Measurements from ENCODE around the gene ITGAE.

The ITGAE gene

GRCh38 chr17:3712811-3713463 lies 88.1 kb downstream of the ITGAE start:
- H3K27ac ChIP-seq (ENCODE audit: extremely low read depth, low read depth, low read length), result no peak overlapping the region
- H3K4me1 ChIP-seq (ENCODE audit: control insufficient read depth, insufficient read depth, low read length), result no peaks in the 10 kb centered on the region; the same call in 1 of the 2 replicates
- no peak overlapping the region for H3K4me3 ChIP-seq (ENCODE audit: low read depth, low read length)
- ChIA-PET CTCF (interaction anchor here (1.5 kb wide), 1 partner anchor 25 kb away, joined by 4 read pairs; no protein-coding TSS in a partner anchor), POLR2A (interaction anchor here (0.7 kb wide), 1 partner anchor 10 kb away, joined by 3 read pairs; no protein-coding TSS in a partner anchor)
- peak; percentile 74 for TF ChIP-seq ZNF121 (tag by site-specific recombination; IDR thresholded peaks at IDR 0.05)
- TF ChIP-seq KLF10 (tag by site-specific recombination; IDR thresholded peaks at IDR 0.05), result no peak
- H3K9me3 ChIP-seq (ENCODE audit: control insufficient read depth, insufficient read depth, low read depth, low read length), result no peaks in the 10 kb centered on the region
- peaks cover 50 to 53% of the 10 kb centered on the region in 2 experiments for H3K36me3 ChIP-seq (ENCODE audit: control insufficient read depth in 2 of 2, insufficient read depth in 1 of 2, low read length in 2 of 2)

- POLR2A ChIA-PET, result interaction anchor here (0.6 to 1.4 kb wide), 4 partner anchors 12 to 1145 kb away, joined by 3 to 4 read pairs (median 4); partner anchors contain the start of genes CTNS, HASPIN, SHPK and TAX1BP3
- CTCF ChIA-PET, result interaction anchor here (0.6 kb wide), 1 partner anchor 26 kb away, joined by 3 read pairs; no protein-coding TSS in a partner anchor
- no peaks in the 10 kb centered on the region; the same call in 1 of the 2 replicates for H3K4me1 ChIP-seq (ENCODE audit: control insufficient read depth, insufficient read depth, low read length)
- H3K27ac ChIP-seq (ENCODE audit: extremely low read depth, low read depth, low read length), result no peak overlapping the region
- peaks cover 32 to 34% of the 10 kb centered on the region in 2 experiments for H3K36me3 ChIP-seq (ENCODE audit: control insufficient read depth in 2 of 2, insufficient read depth in 1 of 2, low read length in 2 of 2)
- no peaks in the 10 kb centered on the region for H3K9me3 ChIP-seq (ENCODE audit: control insufficient read depth, insufficient read depth, low read depth, low read length)
- H3K4me3 ChIP-seq (ENCODE audit: low read depth, low read length), result no peak overlapping the region
- TF ChIP-seq ZNF449 (tag by site-specific recombination; IDR thresholded peaks at IDR 0.05) (no peak), ZNF404 (tag by site-specific recombination; IDR thresholded peaks at IDR 0.05) (no peak), ZNF548 (tag by site-specific recombination; IDR thresholded peaks at IDR 0.05) (no peak), ZNF26 (tag by site-specific recombination; IDR thresholded peaks at IDR 0.05) (no peak), ZNF211 (tag by site-specific recombination; IDR thresholded peaks at IDR 0.05; ENCODE audit: low read depth) (no peak), ZNF169 (tag by site-specific recombination; IDR thresholded peaks at IDR 0.05) (no peak), ZNF623 (tag by site-specific recombination; IDR thresholded peaks at IDR 0.05) (no peak), ZBTB17 (tag by site-specific recombination; IDR thresholded peaks at IDR 0.05) (peak; percentile 38; the same call in 1 of the 2 replicates), ZSCAN18 (tag by site-specific recombination; IDR thresholded peaks at IDR 0.05) (no peak), PRDM10 (tag by site-specific recombination; IDR thresholded peaks at IDR 0.05) (peak; percentile 55), PRDM1 (tag by site-specific recombination; IDR thresholded peaks at IDR 0.05) (peak; percentile 50; the same call in 1 of the 2 replicates), IKZF3 (tag by site-specific recombination; IDR thresholded peaks at IDR 0.05) (no peak), INSM2 (tag by site-specific recombination; IDR thresholded peaks at IDR 0.05) (no peak), ZNF362 (tag by site-specific recombination; IDR thresholded peaks at IDR 0.05) (peak; percentile 70; the same call in 1 of the 2 replicates), ZNF501 (tag by site-specific recombination; IDR thresholded peaks at IDR 0.05) (no peak), ZNF596 (tag by site-specific recombination; IDR thresholded peaks at IDR 0.05) (no peak), ZFHX2 (tag by site-specific recombination; conservative IDR thresholded peaks at IDR 0.05) (no peak), ZFP69B (tag by site-specific recombination; IDR thresholded peaks at IDR 0.05) (no peak), ZNF791 (tag by site-specific recombination; IDR thresholded peaks at IDR 0.05) (no peak), ZNF747 (tag by site-specific recombination; IDR thresholded peaks at IDR 0.05) (no peak), REPIN1 (tag by site-specific recombination; IDR thresholded peaks at IDR 0.05; ENCODE audit: low read depth) (no peak)
These were observed 90.0 kb downstream of the ITGAE start for GRCh38 chr17:3710951-3711383.

All from HEK293 (cell line).